Immature natural killer cell (primary cell): Measurements from ENCODE around the gene STX16. TPM values are rescaled to one million over a fixed set of nuclear protein-coding genes. Genes with fewer than 3 reads are reported as not detected.
A peak's percentile ranks its signal among the peaks of the same experiment; 100 is the strongest.

Source experiments
- DNase-seq, 3 donors: peaks; one replicate each; pipeline ENCODE4 v3.0.0; 2022; ENCODE audit warnings: mixed read lengths in 1 of 3
- H3K27ac Mint-ChIP-seq, 6 donors: one replicate each; pipeline ENCODE4 v1.8.0; 2020; ENCODE audit warnings: mixed read lengths in 6 of 6, mild to moderate bottlenecking in 5 of 6, inconsistent platforms in 4 of 6, moderate library complexity in 3 of 6
- H3K27me3 Mint-ChIP-seq, 3 donors: one replicate each; pipeline ENCODE4 v1.8.0; 2020 to 2021; ENCODE audit warnings: low read depth in 3 of 3, mild to moderate bottlenecking in 3 of 3, mixed read lengths in 3 of 3, moderate library complexity in 3 of 3, inconsistent platforms in 1 of 3
- H3K36me3 Mint-ChIP-seq, 3 donors: one replicate each; pipeline ENCODE4 v1.8.0; 2020; ENCODE audit warnings: mixed read lengths in 3 of 3, inconsistent platforms in 2 of 3, mild to moderate bottlenecking in 2 of 3
- H3K4me1 Mint-ChIP-seq, 2 donors: one replicate each; pipeline ENCODE4 v1.8.0; 2020; ENCODE audit warnings: inconsistent platforms in 2 of 2, mild to moderate bottlenecking in 2 of 2, mixed read lengths in 2 of 2, moderate library complexity in 1 of 2
- H3K4me3 Mint-ChIP-seq, 5 donors: one replicate each; pipeline ENCODE4 v1.8.0; 2020; ENCODE audit warnings: mild to moderate bottlenecking in 5 of 5, mixed read lengths in 5 of 5, inconsistent platforms in 3 of 5, moderate library complexity in 3 of 5
- H3K9me3 Mint-ChIP-seq, 6 donors: one replicate each; pipeline ENCODE4 v1.8.0; 2020; ENCODE audit warnings: mild to moderate bottlenecking in 6 of 6, mixed read lengths in 6 of 6, inconsistent platforms in 4 of 6, moderate library complexity in 3 of 6
- polyA plus RNA-seq, 3 donors: library from polyadenylated mRNA; unstranded; fragments of 300-500 nt; fragmentation: Illumina TruSeq; gene quantifications; one replicate each; pipeline ENCODE4 v1.2.3, GENCODE V29; 2021

Gene STX16
- polyA plus RNA-seq, 3 donors from 2014 or later: 17.2 to 24.9 (median 21.1) TPM

DNA sequence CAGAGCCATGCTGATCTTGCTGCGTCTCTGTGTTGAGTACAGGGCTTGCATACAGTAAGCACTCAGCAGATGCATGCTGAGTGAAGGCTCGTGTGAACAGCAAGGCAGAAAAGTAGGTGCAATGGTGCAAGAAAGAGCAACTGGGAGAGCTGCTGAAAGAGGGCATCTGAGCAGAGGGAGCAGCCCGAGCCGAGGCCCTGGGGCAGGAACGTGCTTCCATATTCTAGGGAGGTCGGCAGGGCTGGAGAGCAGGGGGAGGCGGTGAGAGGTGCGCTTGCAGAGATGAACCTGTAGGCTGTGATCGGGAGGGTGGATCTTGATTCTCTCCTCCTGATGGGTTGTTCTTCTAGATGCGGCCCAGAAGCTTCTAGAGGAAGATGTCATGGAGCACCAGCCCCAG is 26.4 kb upstream of the STX16 start:
- peaks cover 23 to 24% of the 10 kb centered on the region in 2 donors for H3K4me1 Mint-ChIP-seq
- no peak for DNase-seq
- no peak overlapping the region for H3K27ac Mint-ChIP-seq
- H3K36me3 Mint-ChIP-seq: no peaks in the 10 kb centered on the region
- H3K27me3 Mint-ChIP-seq: peaks cover 0 to 5% (median 3%) of the 10 kb centered on the region in 3 donors
- H3K4me3 Mint-ChIP-seq: no peak overlapping the region
- peaks cover 0 to under 1% (median 0%) of the 10 kb centered on the region in 6 donors for H3K9me3 Mint-ChIP-seq

DNA sequence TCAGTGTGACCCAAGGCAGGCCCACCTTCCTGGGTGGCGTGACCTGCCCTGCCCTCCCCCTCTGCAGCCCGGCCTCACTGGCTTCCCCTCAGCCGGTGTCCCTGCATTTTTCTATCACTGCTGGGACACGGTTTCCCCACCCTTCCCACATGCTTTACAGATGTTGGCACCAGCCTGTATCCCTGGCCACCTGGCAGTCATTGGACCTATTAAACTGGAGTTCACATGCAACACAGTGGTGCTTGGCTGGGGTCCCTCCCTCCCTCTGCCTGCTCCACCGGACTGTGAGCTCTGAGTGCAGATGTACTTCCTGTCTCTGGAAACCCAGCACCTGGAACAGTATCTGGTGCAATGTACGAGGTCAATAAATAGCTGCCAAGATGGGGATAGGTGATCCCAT is 25.5 kb upstream of the STX16 start:
- Mint-ChIP-seq H3K9me3 (peaks cover 0 to 1% (median 0%) of the 10 kb centered on the region in 6 donors), H3K36me3 (no peaks in the 10 kb centered on the region), H3K4me3 (peak overlapping the region in 1 of 5 donors; percentile 26), H3K27ac (peak overlapping the region in 1 of 6 donors; percentile 33), H3K4me1 (peaks cover 23 to 24% of the 10 kb centered on the region in 2 donors), H3K27me3 (peaks cover 0 to 5% (median 0%) of the 10 kb centered on the region in 3 donors)
- DNase-seq: no peak

DNA sequence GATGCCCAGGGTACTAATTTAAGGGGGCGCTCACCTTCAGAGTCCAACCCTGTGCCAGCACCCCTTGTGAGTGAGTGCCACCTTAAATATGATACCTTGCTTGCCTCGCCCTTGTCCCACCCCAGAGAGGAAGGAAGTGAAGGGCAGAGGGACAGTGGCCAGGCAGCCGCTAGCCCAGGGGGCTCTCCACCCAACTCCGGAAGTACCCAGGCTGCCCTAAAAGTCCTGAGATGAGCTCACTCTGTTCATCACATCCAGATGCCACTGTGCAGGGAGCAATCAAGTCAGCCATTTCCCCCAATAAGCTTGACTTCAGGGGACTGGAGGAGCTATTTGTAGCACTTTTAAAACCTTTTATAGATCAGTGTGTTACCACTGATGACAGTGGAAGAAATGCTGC is 25.0 kb upstream of the STX16 start:
- Mint-ChIP-seq H3K4me1 (peaks cover 23 to 24% of the 10 kb centered on the region in 2 donors), H3K36me3 (no peaks in the 10 kb centered on the region), H3K27me3 (peaks cover 0 to 5% (median 0%) of the 10 kb centered on the region in 3 donors), H3K4me3 (peak overlapping the region in 3 of 5 donors; percentile 21 to 56 (median 26)), H3K27ac (peak overlapping the region in 3 of 6 donors; percentile 33 to 69 (median 65)), H3K9me3 (peaks cover 0 to 1% (median 0%) of the 10 kb centered on the region in 6 donors)
- no peak for DNase-seq

DNA sequence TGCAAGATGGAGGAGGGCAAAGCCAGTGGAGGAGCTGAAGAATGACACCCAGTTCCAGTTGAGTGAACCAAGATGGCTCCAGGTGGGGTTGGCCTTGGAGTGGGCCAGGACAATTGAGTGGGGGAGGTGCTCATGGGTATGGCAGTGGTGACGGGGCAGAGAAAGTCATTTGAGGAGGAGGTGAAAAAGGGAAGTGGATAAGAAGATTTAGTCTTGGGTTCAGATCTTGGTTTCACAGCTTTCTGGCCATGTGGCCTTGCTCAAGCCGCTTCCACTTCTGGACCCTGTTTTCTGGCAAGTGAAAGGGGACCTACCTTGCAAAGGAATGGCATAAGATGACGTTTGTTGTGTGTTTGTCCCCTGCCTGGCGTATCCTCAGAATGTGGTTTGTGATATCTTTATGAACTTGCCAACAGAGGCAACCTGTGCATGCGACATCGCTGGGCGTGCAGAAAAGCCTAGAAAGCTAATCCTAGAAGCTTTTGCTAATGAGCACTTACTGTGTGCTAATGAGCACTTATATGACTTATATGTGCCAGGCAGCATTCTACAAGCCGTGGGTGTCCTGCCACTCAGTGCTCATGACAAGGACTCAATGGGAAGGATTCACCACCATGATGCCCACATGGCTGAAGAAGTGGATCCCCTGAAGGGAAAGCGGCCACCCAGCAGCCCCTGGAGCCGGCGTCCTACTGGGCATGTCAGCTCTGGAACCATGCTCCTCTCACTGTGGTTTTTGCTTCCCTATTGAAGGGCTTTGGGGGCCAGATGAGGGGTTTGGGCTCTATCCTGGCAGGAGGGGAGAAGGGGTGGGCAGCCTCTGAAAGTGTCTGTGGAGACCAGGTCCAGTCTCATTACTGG is 23.6 kb upstream of the STX16 start:
- no peaks in the 10 kb centered on the region for H3K36me3 Mint-ChIP-seq
- peak overlapping the region in 2 of 5 donors; percentile 15 to 41 for H3K4me3 Mint-ChIP-seq
- peaks cover 0 to 1% (median 0%) of the 10 kb centered on the region in 6 donors for H3K9me3 Mint-ChIP-seq
- no peak overlapping the region for H3K27ac Mint-ChIP-seq
- peaks cover 23 to 24% of the 10 kb centered on the region in 2 donors for H3K4me1 Mint-ChIP-seq
- no peak for DNase-seq
- peaks cover 0 to 5% (median 3%) of the 10 kb centered on the region in 3 donors for H3K27me3 Mint-ChIP-seq

DNA sequence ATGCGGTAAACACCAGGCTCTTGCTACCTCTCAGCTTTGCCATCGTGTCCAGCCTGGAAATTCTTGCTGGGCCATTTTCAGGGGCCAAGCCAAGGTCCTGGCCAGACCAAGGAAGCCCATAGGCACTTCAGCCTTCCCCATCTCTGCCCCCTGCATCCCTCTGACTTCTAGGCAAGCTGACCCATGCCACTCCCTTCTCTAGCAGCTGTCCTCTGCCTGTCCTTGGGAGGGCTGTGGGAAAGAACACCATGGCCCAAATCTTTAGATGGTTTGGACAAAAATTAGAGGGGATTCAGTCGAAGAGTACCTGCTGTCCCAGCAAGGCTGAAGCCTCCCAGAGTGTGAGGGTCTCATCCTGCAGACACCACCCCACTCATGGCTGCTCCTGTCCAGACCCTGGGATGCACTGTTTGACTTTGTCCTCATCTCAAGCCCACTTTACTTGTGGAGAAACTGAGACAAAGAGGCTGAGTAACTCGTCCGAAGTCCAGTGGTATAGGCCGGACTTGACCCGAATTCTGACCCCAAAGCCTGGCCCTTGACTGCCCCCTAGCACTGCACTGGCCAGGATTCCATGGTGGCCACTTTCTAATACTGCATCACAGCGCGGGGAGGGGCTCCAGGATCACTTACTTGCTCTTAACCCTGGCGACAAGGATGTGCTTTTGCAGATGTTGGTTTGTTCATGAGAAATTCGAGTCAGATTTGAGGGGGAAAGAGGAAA is 22.4 kb upstream of the STX16 start:
- no peak overlapping the region for H3K4me3 Mint-ChIP-seq
- peaks cover 2 to 5% (median 3%) of the 10 kb centered on the region in 3 donors for H3K27me3 Mint-ChIP-seq
- no peaks in the 10 kb centered on the region for H3K36me3 Mint-ChIP-seq
- H3K27ac Mint-ChIP-seq: peak overlapping the region in 1 of 6 donors; percentile 31
- H3K4me1 Mint-ChIP-seq: peaks cover 23 to 24% of the 10 kb centered on the region in 2 donors
- H3K9me3 Mint-ChIP-seq: peaks cover 0 to 1% (median 0%) of the 10 kb centered on the region in 6 donors
- DNase-seq: no peak

DNA sequence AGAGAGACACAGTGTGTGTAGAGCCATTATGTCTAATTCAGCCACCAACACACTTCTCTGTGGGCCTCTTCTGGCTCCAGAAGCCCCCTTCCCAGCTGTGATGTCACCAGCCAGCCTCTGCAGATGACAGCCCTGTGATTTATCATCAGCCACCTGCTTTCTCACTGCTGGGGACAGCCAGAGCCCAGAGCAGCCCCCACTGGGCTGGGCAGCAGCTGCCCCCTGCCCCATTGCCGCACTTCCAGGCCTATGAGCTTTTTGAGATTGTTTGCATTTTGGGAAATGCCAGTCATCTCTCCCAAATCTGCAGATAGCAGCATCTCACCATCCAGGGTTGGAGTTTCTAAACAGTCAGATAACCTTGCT is 21.9 kb upstream of the STX16 start:
- DNase-seq: no peak
- Mint-ChIP-seq H3K27ac (peak overlapping the region in 1 of 6 donors; percentile 31), H3K4me3 (no peak overlapping the region), H3K9me3 (peaks cover 0 to 1% (median 0%) of the 10 kb centered on the region in 6 donors), H3K4me1 (peaks cover 23 to 24% of the 10 kb centered on the region in 2 donors), H3K27me3 (peaks cover 2 to 5% (median 3%) of the 10 kb centered on the region in 3 donors), H3K36me3 (no peaks in the 10 kb centered on the region)

DNA sequence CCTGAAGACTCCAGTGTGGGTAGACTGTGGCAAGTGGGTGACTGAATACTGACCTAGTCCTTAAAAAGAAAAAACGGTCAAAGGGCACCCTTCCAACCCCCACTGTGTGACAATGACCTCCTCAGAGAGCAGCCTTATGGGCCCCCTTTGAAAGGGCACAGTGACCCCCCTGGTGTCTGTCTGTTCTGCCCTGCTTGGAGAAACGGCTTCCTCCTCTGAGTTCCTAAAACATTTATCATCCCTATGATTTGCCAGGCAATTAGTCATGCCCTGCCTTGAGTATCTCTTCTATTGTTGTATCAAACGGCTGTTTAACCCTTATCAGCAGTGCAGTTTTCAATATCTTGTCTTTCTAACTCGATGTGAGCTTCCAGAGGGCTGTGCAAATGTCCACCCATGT is 21.0 kb upstream of the STX16 start:
- Mint-ChIP-seq H3K36me3 (no peaks in the 10 kb centered on the region), H3K4me3 (no peak overlapping the region), H3K27ac (no peak overlapping the region), H3K9me3 (peaks cover 0 to 1% (median 0%) of the 10 kb centered on the region in 6 donors), H3K27me3 (peaks cover 3 to 6% (median 5%) of the 10 kb centered on the region in 3 donors), H3K4me1 (peaks cover 16 to 21% of the 10 kb centered on the region in 2 donors)
- no peak for DNase-seq

DNA sequence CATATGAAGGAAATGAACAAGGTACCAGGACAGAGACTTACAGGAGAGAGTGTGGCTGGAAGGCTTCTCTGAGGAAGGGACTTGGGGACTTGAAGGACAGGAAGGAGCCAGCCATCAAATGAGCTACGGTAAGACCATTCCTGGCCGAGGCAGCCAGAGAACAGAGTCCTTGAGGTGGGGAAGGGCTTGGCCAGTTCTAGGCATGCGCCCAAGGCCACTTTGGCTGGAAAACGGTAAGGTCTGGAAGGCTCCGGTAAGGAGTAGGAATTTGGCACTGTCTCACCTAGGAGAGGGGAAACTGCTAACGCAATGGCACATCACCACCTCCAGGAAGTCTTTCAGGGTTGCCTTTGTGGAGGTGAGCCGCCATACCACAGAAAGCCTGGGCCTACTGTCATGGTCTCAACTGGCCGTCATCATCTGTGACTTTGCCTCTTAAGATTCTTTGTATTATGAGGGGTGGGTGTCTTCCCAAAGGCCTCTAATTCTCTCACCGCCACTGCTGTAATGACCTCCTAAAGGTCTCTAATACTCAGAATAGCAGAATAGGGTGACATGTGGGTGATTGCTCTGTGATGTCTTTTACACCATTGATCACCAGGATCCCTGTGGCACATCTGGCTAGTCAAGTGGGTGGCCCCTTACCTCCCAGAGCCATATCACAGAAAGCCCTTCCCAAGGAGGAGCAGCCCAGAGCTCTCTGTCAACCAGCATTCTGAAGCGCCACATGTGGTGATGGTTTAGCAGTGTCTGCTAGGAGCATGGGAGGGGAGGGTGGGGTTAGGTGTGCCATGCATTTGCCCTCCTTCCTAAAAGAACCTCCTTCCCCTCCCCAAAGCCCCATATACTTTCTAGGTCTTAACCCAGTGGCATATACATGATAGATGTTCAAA is 17.7 kb upstream of the STX16 start:
- Mint-ChIP-seq H3K27ac (no peak overlapping the region), H3K4me3 (no peak overlapping the region), H3K36me3 (no peaks in the 10 kb centered on the region), H3K27me3 (peaks cover 0 to 10% (median 3%) of the 10 kb centered on the region in 3 donors), H3K4me1 (no peaks in the 10 kb centered on the region), H3K9me3 (peaks cover 0 to 1% (median 0%) of the 10 kb centered on the region in 6 donors)
- no peak for DNase-seq

DNA sequence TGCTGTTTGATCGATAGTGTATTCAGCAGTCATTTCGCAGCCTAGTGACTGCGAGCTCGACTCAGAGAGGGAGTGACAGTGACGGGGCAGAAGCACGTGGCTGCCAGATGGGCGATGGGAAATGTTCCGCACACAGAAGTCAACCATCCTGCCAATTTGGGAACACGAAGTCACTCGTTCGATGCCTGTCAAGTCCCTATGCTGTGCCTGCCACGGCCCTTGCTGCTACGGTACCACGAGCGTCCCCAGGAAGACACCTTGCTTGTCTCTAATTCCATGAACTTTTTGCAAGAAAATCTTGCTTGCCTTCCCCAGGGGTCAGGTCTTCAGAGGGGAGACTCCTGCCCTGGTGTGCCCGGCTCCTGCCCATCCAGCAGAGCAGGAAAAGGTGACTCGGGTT is 17.0 kb upstream of the STX16 start:
- no peaks in the 10 kb centered on the region for H3K4me1 Mint-ChIP-seq
- no peaks in the 10 kb centered on the region for H3K36me3 Mint-ChIP-seq
- no peak for DNase-seq
- H3K27ac Mint-ChIP-seq: no peak overlapping the region
- H3K27me3 Mint-ChIP-seq: peaks cover 0 to 10% (median 3%) of the 10 kb centered on the region in 3 donors
- H3K4me3 Mint-ChIP-seq: no peak overlapping the region
- H3K9me3 Mint-ChIP-seq: peaks cover 0 to 1% (median 0%) of the 10 kb centered on the region in 6 donors

DNA sequence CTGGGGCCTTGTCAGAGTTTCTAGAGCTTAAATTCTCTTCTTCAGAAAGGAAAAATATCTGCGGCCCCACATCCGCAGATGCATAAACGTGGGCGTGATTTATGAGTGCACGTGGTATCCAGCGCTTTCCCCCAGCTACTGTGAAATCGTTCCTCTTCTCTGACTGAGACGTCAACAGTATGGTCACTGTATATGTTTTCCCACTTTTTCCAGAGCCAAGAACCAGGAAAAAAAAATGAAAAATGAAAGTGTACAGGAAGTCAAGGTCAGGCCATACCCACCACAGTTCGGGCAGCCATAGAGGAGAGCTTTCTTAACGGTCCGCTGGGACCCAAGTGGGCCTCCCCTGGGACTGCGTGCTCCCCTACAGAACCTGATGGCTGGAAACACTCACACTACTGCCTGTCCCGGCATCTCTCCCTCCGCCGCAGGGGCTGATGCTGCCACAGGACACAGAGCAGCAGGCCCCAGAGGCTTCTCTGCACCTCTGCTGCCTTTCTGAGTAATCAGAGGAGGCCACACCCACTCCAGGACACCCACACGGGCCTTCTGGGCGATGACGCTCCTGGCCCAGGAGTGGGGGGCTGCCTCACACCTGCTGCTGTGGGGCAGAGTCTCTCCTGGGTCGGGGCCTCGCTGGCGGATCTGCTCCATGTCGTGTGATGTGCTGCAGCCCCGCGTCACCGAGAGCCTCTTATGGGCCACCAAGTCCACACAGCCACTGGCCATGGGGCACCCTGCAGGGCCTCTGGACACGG is 16.4 kb upstream of the STX16 start:
- Mint-ChIP-seq H3K36me3 (no peaks in the 10 kb centered on the region), H3K4me3 (no peak overlapping the region), H3K4me1 (no peaks in the 10 kb centered on the region), H3K9me3 (peaks cover 0 to under 1% (median 0%) of the 10 kb centered on the region in 6 donors), H3K27ac (no peak overlapping the region), H3K27me3 (peaks cover 3 to 12% (median 5%) of the 10 kb centered on the region in 3 donors)
- DNase-seq: no peak

DNA sequence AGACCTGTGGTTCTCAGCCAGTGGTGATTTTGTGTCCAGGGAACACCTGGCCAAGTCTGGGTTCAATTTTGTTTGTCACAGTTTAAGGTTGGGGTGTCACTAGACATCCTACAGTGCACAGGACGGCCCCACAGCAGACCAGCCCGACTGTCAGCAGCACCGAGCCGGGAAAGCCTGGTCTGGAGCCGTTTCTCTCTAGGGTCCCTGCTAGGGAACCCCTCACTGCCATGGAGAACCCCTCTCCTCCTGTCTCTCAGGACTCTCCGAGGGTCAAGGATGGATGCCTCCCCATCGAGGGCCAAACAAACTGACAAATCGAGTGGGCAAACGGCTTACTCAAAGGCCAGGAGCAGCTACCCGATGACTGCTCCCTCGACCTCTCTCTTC is 15.8 kb upstream of the STX16 start:
- Mint-ChIP-seq H3K27ac (no peak overlapping the region), H3K4me3 (no peak overlapping the region), H3K27me3 (peaks cover 3 to 12% (median 5%) of the 10 kb centered on the region in 3 donors), H3K9me3 (no peaks in the 10 kb centered on the region), H3K36me3 (no peaks in the 10 kb centered on the region), H3K4me1 (no peaks in the 10 kb centered on the region)
- no peak for DNase-seq

DNA sequence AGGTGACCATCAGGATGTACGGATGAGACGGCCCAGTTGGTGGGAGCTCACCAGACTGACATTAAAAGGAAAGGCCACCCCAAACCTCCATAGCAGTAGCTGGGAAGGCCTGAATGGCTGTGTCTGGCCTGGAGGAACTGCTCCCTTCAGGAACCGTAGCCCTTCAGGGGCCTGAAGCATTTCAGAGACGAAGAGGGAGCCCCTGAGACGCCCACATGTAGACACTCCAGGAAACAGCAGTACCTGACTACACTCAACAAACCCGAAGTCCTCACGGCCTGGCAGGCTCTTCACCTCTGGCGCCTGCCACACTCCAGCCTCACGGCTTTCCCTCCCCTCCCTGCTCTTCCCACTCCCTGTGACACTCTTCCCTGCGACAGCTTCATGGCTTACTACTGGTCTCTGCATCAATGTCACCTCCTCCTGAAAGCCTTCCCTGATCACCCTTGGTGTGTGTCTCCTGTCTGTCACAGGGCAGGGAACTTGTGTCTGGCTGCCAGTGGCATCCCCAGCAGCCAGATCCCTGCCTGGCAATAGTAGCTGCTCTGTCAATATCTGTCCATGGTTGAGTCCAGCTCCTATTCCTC is 14.6 kb upstream of the STX16 start:
- H3K4me3 Mint-ChIP-seq: no peak overlapping the region
- H3K36me3 Mint-ChIP-seq: no peaks in the 10 kb centered on the region
- H3K27ac Mint-ChIP-seq: no peak overlapping the region
- no peak for DNase-seq
- H3K4me1 Mint-ChIP-seq: no peaks in the 10 kb centered on the region
- H3K9me3 Mint-ChIP-seq: no peaks in the 10 kb centered on the region
- peaks cover 5 to 12% (median 5%) of the 10 kb centered on the region in 3 donors for H3K27me3 Mint-ChIP-seq
